Right lobe of liver (tissue), 4 donors: ENCODE results near the gene MAPKAP1.

Source experiments
- CTCF ChIP-seq, 4 donors: fragments of 200-600 bp in 3 of 4; fragments of 450-650 bp in 1 of 4; IDR thresholded peaks; one replicate each; pipeline versions ENCODE4 v1.5.1 to v1.8.0; 2016 to 2022; ENCODE audit warnings: antibody characterized with exemption in 4 of 4, mild to moderate bottlenecking in 2 of 4
- POLR2A ChIP-seq: fragments of 450-650 bp; IDR thresholded peaks from one replicate; pipeline ENCODE4 v1.6.1; 2017; ENCODE audit warnings: antibody characterized with exemption, mild to moderate bottlenecking
- donor health status: DM: no; HTN: no; CAD: no.
- donor health status: DM: no; HTN: no; CAD: no.
- donor health status: DM: no; HTN: yes; CAD: no.

DNA sequence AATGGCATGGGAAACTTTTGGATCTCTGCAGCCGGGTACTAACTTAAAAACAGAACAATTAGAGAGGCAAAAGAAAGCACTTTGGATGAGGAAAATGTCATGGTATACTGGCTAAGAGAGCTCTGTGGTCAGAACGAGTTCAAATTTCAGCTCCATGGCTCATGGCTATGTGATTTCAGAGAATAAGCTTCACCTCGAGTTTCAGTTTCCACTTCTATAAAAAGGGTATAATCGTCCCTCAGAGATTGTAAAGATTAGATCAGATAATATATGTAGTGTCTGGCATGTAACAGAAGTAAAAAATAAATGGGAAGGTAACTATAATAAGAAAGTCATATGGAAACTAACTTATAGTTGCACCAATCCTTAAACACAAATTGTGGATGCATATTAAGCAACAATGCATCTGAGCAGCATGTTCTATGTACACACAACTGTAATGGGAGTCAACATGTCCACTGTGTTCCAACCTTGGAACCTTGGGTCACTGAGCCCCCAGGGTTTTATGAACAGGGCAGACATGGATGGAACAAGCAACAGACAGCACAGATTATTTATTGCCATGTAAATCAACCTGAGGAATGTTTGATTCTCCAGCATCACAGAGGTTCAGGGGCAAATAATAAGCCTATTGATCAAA, 145.4 kb downstream of the MAPKAP1 start:
- TF ChIP-seq CTCF (IDR thresholded peaks at IDR 0.05) = no peak
- no peak for TF ChIP-seq POLR2A
